ENCODE results near the gene CHMP2B.

CHMP2B gene, protein sequence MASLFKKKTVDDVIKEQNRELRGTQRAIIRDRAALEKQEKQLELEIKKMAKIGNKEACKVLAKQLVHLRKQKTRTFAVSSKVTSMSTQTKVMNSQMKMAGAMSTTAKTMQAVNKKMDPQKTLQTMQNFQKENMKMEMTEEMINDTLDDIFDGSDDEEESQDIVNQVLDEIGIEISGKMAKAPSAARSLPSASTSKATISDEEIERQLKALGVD

DNA sequence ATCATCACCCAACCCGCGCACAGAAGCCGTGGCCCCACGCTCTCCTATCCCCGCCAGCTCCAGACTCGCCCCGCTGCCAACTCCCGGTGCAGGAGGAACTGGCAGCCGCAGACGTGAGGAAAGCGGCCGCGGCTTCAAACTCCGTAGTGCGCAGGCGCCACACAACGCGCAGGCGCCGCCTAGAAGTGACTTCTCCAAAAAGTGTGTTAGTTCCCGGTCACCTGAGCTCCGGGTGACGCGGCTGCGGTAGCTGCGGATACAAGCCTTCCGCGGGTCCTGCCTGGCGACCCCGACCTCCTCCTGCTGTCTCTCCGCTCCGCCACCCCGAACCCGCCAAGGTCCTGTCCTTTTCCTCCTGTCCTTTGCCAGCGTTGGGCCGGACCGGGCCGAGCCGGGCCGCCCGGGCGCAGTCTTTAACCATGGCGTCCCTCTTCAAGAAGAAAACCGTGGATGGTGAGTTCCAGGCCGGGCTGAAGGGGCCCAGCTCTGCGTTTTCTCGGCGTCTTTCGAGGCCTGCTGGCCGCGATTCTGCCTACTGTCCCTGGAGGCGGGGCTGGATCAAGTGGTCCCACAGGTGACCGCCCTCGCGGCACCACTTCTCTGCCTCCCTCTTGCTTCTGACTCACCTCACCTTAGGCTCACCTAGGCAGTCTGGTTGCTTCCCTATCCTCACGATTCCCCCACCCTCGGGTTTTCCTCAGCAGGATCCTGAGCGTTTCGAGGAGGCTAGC lies at the start of gene CHMP2B:
Gene CHMP2B, plus strand, starts transcription at position 206 of the 731 bp plus-strand sequence. Its CDS starts 214 bp downstream, at position 420.
- peak; percentile 95 for DNase-seq (ENCODE audit: low spot score)

DNA sequence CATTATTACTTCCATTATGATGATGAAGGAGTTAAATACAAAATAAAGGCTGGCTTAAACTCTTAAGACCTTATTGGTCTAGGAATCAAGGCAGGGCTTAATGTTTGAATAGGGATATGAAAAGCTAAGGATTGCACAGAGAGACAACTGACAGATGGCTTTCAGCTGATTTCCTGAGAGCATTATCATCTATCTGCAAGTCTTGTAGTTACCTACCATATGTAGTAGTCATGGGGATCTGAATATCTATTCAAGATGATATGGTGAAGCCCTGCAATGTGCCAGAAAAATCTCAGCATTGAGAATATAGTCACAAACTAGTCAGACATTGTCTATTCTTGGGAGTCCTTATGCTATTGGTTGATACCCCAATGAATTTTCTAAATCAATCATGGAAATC lies 47.5 kb upstream of the CHMP2B start:
- no peak for DNase-seq (ENCODE audit: low spot score)

DNA sequence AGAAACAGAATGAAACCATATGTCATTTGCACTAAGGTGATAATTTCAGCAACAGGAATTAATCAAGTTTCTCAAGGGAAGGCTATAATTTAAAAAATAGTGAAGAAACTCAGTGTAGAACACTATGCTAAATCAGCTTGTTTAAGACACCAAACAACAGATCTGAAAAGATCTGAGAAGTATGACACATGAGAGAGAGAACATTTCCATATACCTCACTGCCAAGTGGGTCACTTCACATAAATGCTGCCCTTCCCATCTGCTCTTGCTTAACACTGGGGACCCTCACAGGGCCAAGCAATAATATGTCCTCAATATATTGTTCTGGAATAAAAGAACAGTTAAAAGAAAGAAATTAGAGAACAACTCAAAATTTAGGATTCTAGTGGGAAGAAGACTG lies 45.6 kb upstream of the CHMP2B start:
- DNase-seq (ENCODE audit: low spot score) = no peak

DNA sequence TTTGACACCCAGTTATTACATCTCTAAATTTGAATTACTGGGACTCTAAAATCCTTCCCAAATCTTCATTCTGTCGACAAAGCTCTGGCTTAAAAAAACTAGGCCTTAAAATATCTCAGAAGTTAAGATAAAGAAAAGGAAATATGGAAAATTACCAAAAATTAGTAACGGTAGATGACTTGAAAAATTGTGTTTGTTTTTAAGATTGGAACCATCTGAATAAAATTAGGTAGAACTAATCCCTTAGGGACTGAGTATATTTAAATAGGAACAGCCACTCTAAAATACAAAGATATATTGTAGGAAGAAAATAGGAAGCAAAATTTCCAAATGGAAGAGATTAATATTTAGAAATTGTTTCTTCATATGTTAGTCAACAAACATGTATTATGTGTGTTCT lies 45.1 kb upstream of the CHMP2B start:
- no peak for DNase-seq (ENCODE audit: low spot score)

DNA sequence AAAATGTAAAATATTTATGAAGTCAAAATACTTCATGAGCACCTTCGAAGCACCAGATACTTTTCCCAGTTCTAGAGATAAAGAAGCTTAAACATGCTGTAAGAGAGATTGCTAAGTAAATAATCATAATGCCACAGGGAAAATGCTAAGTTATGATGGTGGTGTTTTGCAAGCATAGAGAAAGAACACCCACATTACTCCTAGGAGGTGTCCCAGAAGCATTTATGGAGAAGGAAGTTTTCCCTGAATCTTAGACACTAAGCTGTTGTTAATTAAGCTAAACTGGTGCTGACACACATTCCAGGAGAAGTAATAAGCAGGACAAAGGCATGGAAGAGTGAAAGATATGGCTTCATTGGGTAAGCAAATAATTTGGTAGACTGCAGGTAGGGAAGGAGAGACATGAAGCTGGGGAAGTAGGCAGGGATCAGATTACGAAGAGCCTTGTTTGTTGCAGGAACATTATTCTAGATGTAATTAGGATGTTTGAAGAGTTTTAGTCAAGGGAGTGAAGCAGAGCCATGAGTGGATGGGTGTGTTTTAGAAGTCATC lies 40.4 kb upstream of the CHMP2B start:
- DNase-seq (ENCODE audit: low spot score) = no peak

DNA sequence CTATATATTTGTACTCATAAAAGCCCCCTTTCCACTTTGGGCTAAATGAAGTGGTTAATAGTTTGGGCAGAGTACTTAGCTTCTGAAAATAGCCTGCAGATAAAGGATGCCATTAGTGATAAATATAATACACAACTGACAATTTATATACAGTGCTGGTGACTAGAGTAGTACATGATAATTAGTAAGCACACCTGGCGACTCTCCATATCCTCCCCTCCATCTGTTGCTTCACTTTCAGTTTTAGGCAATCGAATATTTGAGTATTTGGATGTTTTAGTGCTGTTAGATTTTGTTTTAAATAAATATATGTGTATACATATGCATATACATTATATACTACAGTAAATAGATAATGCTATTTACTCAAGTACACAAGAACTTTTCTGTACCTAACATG lies 35.9 kb upstream of the CHMP2B start:
- no peak for DNase-seq (ENCODE audit: low spot score)

DNA sequence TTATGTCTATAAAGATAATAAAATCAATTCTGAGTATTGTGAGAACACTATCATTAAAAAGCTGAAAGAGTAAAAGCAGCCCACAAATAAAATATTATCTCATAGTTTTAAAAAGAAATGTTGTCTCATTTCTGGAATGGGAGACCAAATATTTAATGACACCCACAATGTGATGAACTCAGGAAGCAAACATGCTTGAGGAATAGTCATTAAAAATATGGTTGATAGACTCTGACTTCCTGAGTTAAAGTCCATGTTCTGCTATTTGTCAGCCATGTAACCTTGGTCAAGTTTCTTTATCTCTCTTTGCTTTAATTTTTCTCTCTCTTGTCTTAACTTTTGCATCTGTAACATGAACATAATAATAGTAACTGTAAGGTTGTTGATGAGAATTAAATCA lies 35.5 kb upstream of the CHMP2B start:
- DNase-seq (ENCODE audit: low spot score) = no peak

DNA sequence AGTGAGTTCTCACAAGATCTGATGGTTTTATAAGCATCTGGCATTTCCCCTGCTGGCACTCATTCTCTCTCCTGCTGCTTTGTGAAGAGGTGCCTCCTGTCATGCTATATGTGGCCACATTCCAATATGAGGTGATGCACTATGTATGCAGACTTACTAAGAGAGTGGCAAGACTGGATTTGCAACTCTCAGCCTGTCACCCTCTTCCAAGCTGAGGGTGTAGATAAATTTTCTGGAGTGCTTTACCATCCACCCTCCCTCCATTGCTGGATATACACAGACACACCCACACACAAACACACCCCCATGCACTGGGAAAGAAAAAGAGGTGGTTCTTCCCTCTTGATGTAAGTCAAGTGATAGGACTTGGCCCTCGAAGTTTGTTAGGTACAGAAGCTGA lies 30.2 kb upstream of the CHMP2B start:
- no peak for DNase-seq (ENCODE audit: low spot score)

DNA sequence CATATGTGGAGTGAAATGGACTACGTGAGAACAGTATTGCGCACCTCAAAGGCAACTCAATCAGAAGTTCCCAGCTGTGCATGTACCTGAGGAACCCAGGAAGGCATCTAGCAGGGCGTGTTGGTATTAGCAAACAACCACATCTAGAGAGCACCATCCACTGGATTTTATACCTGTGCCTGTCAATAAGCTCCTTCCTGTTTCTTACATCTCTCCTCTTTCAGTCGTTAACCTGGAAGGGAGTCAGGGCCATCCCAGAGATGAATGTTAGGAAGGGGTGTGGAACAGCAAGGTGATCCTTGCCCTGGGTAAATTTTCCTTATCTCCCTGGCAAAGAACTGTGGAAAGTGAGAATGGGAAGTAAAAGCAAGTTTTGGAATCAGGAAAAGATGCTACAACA lies 29.6 kb upstream of the CHMP2B start:
- no peak for DNase-seq (ENCODE audit: low spot score)

DNA sequence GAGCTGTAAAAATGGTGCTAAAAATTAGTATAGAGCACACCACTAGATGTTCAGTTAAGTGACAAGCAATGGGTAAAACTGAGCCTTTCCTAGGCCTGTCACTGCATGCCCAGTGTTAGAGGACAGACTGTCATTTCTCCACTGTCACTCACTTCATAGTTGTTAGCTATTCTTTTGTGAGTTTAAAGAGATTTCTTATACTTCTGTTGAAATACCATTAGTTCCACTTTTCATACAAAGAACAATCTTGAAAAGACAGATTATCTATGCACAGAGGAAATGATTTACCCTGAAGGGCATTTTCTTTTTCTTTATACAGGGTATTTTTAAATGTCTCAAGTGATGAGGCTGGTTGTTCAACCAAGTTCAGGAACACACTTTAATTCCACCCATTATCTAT lies 28.3 kb upstream of the CHMP2B start:
- no peak for DNase-seq (ENCODE audit: low spot score)

DNA sequence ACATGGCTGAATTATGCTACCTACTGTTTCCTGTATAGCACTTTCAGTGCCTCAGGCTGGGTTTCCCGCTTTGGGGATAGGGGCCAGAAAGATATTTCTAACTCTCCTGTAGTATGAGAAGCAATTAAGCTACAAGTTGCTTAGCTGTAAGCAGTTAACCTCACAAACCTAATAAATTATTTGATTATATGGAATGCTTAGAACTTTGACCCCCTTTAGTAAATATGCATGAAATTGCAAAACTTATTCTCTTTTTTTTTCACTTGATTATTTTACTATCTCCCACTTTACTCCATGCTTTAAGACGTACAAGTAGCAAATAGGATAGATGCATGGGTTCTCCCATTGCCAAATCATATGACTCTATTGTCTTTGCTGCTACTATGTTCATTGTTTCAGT lies 27.5 kb upstream of the CHMP2B start:
- no peak for DNase-seq (ENCODE audit: low spot score)

DNA sequence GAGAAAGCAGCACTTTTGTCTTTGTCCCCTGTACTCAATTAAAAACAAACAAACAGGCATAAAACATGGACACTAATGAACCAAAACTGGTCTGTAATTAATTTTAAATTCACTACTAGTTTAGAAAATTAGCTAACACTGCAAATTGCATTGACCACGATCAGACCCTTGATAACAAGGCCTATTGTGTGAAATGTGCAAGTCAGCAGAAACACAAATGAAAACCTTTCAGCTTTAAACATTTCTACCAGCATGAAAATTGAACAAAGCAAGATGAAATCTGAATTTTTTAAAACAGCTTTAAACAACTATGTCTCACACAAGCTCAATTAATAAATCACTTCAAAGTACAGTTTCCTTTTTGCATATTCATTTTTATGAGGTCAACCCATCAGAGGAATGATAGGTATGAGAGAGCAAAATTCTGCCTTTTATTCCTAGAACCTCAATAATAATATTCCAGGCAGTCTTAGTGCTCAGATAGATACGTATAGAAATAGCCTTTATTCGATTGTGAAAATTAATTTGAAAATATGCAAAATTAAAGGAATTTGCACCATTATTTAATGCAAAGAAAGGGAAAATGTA lies 27.0 kb upstream of the CHMP2B start:
- no peak for DNase-seq (ENCODE audit: low spot score)

DNA sequence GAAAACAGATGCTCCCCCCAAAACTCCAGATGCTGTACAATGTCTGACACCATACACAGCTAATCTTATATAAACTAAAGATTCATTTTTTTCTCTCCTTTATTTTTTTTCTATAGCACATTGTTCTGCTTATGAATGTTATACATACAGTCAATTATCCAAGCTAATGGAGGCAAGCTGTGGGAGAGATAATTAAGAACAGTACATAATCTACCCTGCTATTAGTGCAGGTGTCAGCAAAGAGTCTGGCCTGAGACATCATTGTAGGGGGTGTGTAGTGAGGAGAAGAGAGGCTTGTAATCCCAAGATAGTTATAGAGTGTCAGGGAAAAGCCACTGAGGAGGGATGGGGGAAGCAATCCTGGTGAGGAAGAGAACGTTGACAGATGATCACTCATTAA lies 25.4 kb upstream of the CHMP2B start:
- no peak for DNase-seq (ENCODE audit: low spot score)

DNA sequence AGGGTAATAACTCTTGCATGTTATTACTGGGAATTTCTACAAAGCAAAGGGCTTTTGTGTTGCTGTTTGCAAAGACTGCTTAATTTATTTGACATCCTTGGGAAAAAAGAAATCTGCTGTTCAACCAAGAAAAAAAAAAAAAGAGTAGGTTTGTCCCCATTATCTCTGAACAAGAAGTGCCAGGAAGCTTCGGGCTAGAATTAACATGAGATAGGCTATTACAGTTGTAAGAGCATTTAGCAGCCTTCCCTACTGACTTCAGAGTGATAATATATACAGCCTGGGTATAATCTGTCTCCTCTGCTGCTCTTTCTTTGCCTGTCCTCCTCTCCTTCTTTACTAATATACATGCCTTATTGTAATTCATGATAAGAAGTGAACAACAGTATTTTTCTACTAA lies 23.3 kb upstream of the CHMP2B start:
- DNase-seq (ENCODE audit: low spot score) = no peak

DNA sequence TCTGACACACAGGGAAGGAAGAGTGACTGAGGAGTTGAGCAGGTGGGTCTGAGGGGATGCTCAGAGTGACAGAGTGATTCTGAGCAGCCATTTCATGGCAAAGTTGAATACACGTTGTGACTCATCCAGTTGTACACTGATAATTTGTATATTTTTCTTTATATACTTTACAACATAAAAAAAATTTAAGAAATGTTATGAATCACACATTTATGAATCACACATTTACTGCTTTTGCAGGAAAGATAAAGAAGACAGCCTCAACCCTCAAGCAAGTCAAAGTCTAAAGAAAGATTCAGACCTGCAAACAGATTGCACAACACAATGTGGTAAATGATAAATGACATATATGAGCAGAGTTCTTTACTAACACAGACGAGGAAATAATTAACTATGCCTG lies 21.0 kb upstream of the CHMP2B start:
- DNase-seq (ENCODE audit: low spot score) = peak; percentile 74

DNA sequence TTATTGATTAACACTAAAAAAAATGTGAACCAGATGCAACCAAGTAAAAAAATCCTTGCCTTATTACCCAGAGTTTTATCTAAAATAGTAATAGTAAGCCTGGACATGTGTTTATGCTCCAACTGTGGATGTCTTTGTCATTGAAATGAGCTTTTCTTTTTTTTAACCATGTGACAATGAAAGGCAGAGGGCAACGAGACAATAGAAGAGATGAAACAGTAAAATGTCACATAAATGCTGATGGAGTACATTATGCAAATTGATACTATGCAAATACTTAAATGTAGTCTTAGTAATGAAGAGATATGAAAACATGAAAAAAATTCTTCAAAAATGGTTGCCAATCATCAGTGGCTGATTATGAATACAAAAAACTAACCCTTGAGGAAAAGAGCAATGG lies 20.5 kb upstream of the CHMP2B start:
- no peak for DNase-seq (ENCODE audit: low spot score)

DNA sequence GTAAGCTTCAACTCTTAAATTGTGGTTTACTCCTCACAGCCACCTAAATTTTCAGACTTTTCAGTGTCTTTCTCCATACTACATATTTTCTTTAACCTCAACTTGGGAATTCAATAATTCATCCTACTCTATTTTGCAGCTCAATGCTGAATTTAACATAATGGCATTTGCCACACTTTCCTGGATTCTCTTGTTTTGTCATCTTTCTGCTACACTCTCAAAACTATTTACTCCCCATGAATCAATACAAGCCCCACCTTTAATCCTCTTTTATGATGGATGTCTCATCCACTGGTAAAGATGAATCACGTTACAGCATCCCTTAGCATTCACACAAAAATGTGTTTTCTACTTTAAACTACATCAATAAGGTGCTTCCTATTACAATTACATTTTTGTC lies 19.6 kb upstream of the CHMP2B start:
- DNase-seq (ENCODE audit: low spot score) = no peak

DNA sequence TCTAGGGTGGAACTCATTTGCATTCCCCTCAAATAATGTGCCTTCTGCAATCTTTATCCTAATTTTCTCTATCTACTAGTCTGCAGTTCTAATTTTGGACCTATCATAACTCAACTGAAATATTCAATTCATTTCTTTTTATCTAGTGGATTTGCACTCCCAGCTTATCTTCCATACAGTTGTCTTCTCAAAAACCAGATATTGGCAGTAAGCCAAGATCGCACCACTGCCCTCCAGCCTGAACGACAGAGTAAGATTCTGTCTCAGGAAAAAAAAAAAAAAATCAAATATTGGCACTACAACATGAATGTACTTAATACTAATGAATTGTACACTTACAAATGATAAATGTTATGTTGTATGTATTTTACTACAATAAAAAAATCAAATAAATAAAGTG lies 18.0 kb upstream of the CHMP2B start:
- no peak for DNase-seq (ENCODE audit: low spot score)

DNA sequence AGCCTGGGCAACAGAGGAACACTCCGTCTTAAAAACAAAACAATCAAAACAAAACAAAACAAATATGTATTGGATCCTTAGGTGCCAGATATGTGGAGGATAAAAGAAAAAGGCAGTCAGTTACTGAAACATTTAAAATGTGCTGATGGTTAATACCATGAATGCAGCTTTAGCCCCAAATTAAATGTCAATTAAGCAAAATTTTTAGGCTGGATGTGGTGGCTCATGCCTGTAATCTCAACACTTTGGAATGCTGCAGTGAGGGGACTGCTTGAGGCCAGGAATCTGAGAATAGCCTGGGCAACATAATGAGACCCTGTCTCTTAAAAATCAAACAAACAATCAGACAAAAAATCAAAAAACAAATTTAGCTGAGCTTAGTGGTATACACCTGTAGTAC lies 8.5 kb upstream of the CHMP2B start:
- DNase-seq (ENCODE audit: low spot score) = no peak

DNA sequence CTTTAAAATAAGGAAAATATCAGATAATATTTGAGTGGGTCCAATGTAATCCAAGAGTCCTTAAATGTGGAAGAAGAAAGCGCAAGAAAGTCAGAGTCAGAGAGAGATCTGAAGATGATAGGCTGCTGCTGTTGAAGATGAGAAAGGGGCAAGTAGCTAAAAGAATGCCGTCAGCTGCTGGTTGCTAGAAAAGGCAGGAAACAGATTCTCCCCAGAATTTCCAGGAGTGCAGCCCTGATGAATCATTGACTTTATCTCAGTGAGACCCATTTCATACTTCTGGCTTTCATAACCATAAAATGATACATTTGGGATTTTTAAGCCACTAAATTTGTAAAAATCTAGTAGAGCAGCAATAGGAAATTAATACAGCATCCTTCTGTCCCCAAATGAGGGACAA lies 7.5 kb upstream of the CHMP2B start:
- DNase-seq (ENCODE audit: low spot score) = no peak

DNA sequence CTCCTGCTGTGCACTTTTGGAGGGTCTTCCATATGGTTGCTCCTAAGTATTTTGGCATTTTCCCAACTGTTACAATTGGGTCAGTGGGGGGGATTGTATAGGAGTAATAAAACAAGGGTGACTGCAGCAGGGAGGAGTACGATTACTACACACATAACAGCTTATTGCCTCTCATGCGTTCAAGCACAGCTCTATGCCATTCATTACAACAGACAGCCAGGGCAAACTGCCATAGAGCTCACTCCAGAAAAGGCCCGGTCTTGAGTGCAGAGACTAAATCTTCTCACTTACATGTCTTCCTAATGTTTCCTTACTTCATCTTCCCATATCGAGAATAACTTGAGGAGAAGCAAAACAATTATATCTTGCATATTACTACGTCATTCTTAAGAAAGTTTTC lies 1.4 kb upstream of the CHMP2B start:
- DNase-seq (ENCODE audit: low spot score) = no peak

DNA sequence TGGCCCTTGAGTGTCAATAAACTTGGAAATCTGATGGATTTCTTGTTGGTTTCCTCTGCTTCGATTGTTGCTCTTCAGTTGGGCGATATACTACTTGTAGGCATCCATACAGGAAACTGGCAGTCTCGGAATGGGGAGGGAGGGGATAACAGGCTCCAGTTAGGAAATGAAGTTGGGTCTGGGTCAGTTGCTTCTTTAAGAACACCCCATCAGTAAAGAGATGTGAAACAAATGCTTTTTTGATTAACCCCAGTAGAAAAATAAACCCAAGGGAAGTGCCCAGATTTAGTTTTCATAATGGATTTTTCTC lies 681 bp downstream of the CHMP2B start:
- no peak for DNase-seq (ENCODE audit: low spot score)

DNA sequence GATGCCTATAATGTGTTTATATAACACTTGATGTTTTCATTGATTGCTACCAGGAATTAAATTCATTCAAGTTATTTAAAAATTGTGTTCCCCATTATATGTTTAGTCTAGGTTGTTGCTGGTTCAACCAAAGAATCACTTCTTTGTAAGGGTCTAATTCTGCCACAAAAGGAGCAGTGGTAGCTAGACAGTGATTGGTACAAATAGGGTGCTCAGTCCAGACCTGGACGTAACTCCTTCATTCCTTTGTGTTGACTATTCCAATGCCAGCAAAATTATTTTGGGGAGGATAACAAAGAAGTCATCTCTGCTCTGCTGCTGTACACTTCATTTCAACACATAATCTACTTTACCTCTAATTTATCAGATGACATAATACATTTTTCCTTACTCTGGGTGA lies 1.2 kb downstream of the CHMP2B start:
- peak; percentile 45 for DNase-seq (ENCODE audit: low spot score)

DNA sequence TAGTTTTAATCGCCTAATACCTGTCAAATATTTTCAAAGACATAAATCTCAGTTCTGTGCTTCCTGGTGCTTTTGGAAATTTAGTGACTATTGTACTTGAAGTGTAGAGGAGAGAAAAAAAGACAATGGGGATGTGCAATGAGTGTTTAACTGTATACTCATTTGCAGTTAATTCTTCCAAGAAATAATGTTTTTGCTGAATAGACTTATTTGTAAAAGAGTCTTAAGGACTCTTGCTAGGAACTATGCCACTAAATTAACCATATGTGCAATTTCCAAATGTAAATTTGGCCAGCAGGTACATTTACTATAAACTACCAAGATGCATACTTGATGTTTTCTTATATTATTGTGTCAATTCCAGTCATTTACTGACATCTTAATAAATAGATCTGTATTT lies 2.0 kb downstream of the CHMP2B start:
- no peak for DNase-seq (ENCODE audit: low spot score)

All from kidney tubule cell (primary cell).